GM21825 (cell line): ENCODE measurements around the gene TPP2.

Experiments used
- ATAC-seq: cut with Tn5 transposase; IDR thresholded peaks from one replicate; pipeline ENCODE4 v1.9.1; 2021; ENCODE audit warnings: mild to moderate bottlenecking, moderate library complexity; ENCODE audit not compliant: unreplicated experiment

Gene TPP2

DNA sequence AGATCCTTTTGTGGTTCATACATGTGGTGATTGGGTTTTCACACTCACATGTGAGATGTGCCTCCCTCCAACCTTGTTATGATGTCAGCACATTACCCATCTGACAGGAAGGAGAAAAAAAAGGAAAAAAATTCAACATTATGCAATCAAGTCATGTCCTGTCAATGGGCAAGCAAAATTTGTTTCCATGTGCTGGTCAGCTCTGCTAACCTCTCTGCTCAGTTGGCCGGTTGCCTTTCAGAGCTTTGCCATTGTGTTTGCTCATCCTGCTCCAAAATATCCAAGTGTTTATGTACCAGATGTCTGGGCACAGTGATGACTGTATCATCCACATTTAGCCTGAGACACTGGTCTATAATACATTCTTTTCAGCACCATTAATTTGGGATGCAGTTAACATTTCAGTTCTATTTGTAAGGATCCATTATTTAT lies 125.0 kb downstream of the TPP2 start:
- ATAC-seq: no peak

DNA sequence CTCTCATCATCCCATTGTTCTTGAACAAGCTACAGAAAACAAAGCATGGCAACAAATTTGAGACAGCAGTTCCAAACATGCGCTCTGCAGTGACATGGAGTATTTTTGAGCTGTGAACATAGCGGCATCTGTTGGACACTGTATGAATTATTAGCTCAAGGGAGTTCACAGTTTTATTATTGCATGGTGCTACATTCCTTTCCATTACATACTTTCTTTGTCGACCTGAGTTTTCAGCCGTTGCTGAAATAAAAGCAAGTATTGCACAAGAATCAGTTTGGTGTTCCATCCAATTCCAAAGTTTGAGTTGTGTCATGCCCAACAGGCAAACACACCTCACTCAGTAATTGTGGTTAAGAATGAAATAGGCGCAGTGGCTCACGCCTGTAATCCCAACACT lies 128.1 kb downstream of the TPP2 start:
- no peak for ATAC-seq

DNA sequence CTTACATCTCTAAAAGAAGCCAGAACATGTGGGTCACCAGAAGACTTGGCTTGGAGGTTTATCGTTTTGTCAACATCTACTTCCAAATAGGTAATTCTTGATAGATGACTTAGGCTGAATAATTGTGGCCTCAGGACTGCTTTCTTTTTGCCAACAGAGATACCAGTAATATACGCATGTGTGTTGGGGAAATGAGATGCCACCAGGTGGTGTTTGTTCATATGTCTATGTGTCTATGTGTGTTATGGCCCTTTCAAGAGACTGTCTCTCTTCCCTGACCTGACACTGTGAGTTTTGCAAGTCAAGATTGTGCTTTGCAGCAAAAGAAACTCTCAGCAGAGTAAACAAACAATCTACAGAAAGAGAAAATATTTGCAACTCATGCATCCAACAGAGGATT lies 129.6 kb downstream of the TPP2 start:
- no peak for ATAC-seq
